RWPE1 (cell line): ENCODE data around the gene PSMC3IP.

ENCODE experiments used
- CTCF ChIA-PET: fragments of 350-600 bp; sonication (Branson Sonifier 250); formaldehyde crosslinking; extraction: SDS; loops from one replicate; lab custom pipeline; 2021; lab: Yijun Ruan, JAX
- POLR2A ChIA-PET: fragments of 400-600 bp; formaldehyde crosslinking; extraction: SDS; loops from one replicate; lab custom pipeline; 2020; ENCODE audit warnings: antibody characterized with exemption; ENCODE audit not compliant: low non-redundant PET; lab: Yijun Ruan, JAX
- DNase-seq: peaks from one replicate; pipeline ENCODE4 v3.0.0; 2012; ENCODE audit warnings: low spot score
- H3K27ac ChIP-seq: fragments of 450-650 bp; 2 replicates; pipeline ENCODE4 v1.5.1; 2017
- CTCF ChIP-seq: fragments of 450-650 bp; conservative IDR thresholded peaks from 2 replicates; pipeline ENCODE4 v1.5.1; 2017; ENCODE audit warnings: low read depth, mild to moderate bottlenecking

Gene PSMC3IP

GRCh38 chr17:42536048-42536371 lies 41.5 kb downstream of the PSMC3IP start, which contains the start of gene NAGLU:
NAGLU (plus strand) TSS chr17:42536241; CDS start chr17:42536273, 32 bp downstream.
- peak within 1 kb of the TSS; percentile 91 for H3K27ac ChIP-seq
- peak; percentile 96 for DNase-seq
- POLR2A ChIA-PET, result interaction anchor here (0.6 kb wide), 2 partner anchors 426 to 1906 kb away, joined by 6 to 7 read pairs; no protein-coding TSS in a partner anchor
- CTCF ChIA-PET, result interaction anchor here (0.6 to 1.3 kb wide), 5 partner anchors 9 to 113 kb away, joined by 3 to 4 read pairs (median 3); partner anchors contain the start of gene HSD17B1
- TF ChIP-seq CTCF, result no peak

GRCh38 chr17:42535155-42536047 lies 42.1 kb downstream of the PSMC3IP start:
- H3K27ac ChIP-seq, result peak overlapping the region; percentile 91
- ChIA-PET POLR2A (no interaction called here), CTCF (interaction anchor here (0.6 to 1.3 kb wide), 4 partner anchors 9 to 112 kb away, joined by 3 read pairs; no protein-coding TSS in a partner anchor)
- no peak for DNase-seq
- no peak for TF ChIP-seq CTCF

- CTCF ChIA-PET, result interaction anchor here (0.6 kb wide), 1 partner anchor 45 kb away, joined by 3 read pairs; no protein-coding TSS in a partner anchor
- peak overlapping the region; percentile 93 for H3K27ac ChIP-seq
- DNase-seq, result no peak
- TF ChIP-seq CTCF, result peak; percentile 70
- POLR2A ChIA-PET, result no interaction called here
Observed at GRCh38 chr17:42531455-42532354, 45.8 kb downstream of the PSMC3IP start.

GRCh38 chr17:42530952-42531454 lies 46.5 kb downstream of the PSMC3IP start:
- H3K27ac ChIP-seq, result peak overlapping the region; percentile 93
- TF ChIP-seq CTCF, result no peak
- DNase-seq, result no peak
- POLR2A ChIA-PET, result interaction anchor here (0.6 kb wide), 1 partner anchor 431 kb away, joined by 6 read pairs; no protein-coding TSS in a partner anchor
- CTCF ChIA-PET, result interaction anchor here (0.5 to 0.6 kb wide), 3 partner anchors 45 to 194 kb away, joined by 3 to 5 read pairs (median 3); no protein-coding TSS in a partner anchor

GRCh38 chr17:42529061-42529460 lies 48.5 kb downstream of the PSMC3IP start:
- DNase-seq, result no peak
- H3K27ac ChIP-seq, result peak overlapping the region; percentile 93
- ChIA-PET POLR2A (interaction anchor here (0.7 to 1.2 kb wide), 2 partner anchors 8 to 877 kb away, joined by 3 to 6 read pairs; no protein-coding TSS in a partner anchor), CTCF (interaction anchor here (1.0 kb wide), 1 partner anchor 79 kb away, joined by 3 read pairs; no protein-coding TSS in a partner anchor)
- no peak for TF ChIP-seq CTCF
